Bronchial epithelial cell (primary cell): Measurements from ENCODE around the gene KRTAP3-3. TPM values are rescaled to one million over a fixed set of nuclear protein-coding genes. Genes with fewer than 3 reads are reported as not detected.

Source experiments
- DNase-seq: peaks from one replicate; pipeline ENCODE4 v3.0.0-alpha.2; 2010; ENCODE audit warnings: low read depth
- FAIRE-seq: peaks from 2 replicates; lab custom pipeline; 2011; peaks lifted over from hg19 to GRCh38; lab: Jason Lieb, UNC
- H3K27me3 ChIP-seq: 2 replicates; pipeline ENCODE4 v1.5.1; 2011; ENCODE audit warnings: low read length; ENCODE audit not compliant: control insufficient read depth, insufficient read depth
- H3K36me3 ChIP-seq: 2 replicates; pipeline ENCODE4 v1.5.1; 2011; ENCODE audit warnings: low read length; ENCODE audit not compliant: control insufficient read depth, insufficient read depth
- H3K4me3 ChIP-seq: 2 replicates; pipeline ENCODE4 v1.5.1; 2011; ENCODE audit warnings: mild to moderate bottlenecking, low read depth, low read length, control low read depth
- CTCF ChIP-seq: IDR thresholded peaks from 2 replicates; pipeline ENCODE4 v1.5.1; 2011; ENCODE audit warnings: mild to moderate bottlenecking, moderate library complexity, low read length, control low read depth, inconsistent platforms; ENCODE audit not compliant: insufficient read depth, severe bottlenecking
- total RNA-seq: library from RNA; depleted of rRNA; stranded (reverse); fragments of >200 nt; gene quantifications from 2 replicates; pipeline ENCODE4 v1.2.1, GENCODE V29; 2014

KRTAP3-3 gene
- total RNA-seq, 1 donor from 2014 or later, result not detected

- no peaks in the 10 kb centered on the region for H3K36me3 ChIP-seq
- H3K27me3 ChIP-seq, result no peaks in the 10 kb centered on the region
- no peak for TF ChIP-seq CTCF
- DNase-seq (no peak), FAIRE-seq (no peak)
- H3K4me3 ChIP-seq, result no peak overlapping the region
Observed at GRCh38 chr17:40944531-40944930, 49.4 kb downstream of the KRTAP3-3 start.

Other genes starting within 250 kb of the KRTAP3-3 start
- gene KRT25, start 238.8 kb downstream of the KRTAP3-3 start, total RNA-seq, result not detected in 2 replicates
- not detected in 2 replicates for gene KRT26, start 222.0 kb downstream of the KRTAP3-3 start, total RNA-seq
- gene KRT27, start 211.6 kb downstream of the KRTAP3-3 start, total RNA-seq, result not detected in 2 replicates
- gene KRT28, start 194.2 kb downstream of the KRTAP3-3 start, total RNA-seq, result not detected in 2 replicates
- 5.8 and 6.3 TPM in 2 replicates for gene KRT10, start 171.6 kb downstream of the KRTAP3-3 start, total RNA-seq
- not detected in 2 replicates for gene KRT12, start 126.9 kb downstream of the KRTAP3-3 start, total RNA-seq
- gene KRT20, start 108.9 kb downstream of the KRTAP3-3 start, total RNA-seq, result not detected in 2 replicates
- gene KRT23, start 56.5 kb downstream of the KRTAP3-3 start, total RNA-seq, result 12.9 and 29.4 TPM in 2 replicates
- not detected in 2 replicates for gene KRT39, start 27.2 kb downstream of the KRTAP3-3 start, total RNA-seq
- gene KRT40, start 9.8 kb downstream of the KRTAP3-3 start, total RNA-seq, result 0.13 TPM in 1 of 2 replicates, not detected in the other
- gene KRTAP3-2, start 5.7 kb upstream of the KRTAP3-3 start, total RNA-seq, result not detected in 2 replicates
- gene KRTAP3-1, start 15.0 kb upstream of the KRTAP3-3 start, total RNA-seq, result not detected in 2 replicates
- gene KRTAP1-5, start 33.0 kb upstream of the KRTAP3-3 start, total RNA-seq, result not detected in 2 replicates
- not detected in 2 replicates for gene KRTAP1-4, start 36.0 kb upstream of the KRTAP3-3 start, total RNA-seq
- gene KRTAP1-3, start 40.7 kb upstream of the KRTAP3-3 start, total RNA-seq, result not detected in 2 replicates
- gene KRTAP1-1, start 47.3 kb upstream of the KRTAP3-3 start, total RNA-seq, result not detected in 2 replicates
- not detected in 2 replicates for gene KRTAP2-1, start 53.2 kb upstream of the KRTAP3-3 start, total RNA-seq
- gene KRTAP2-2, start 61.1 kb upstream of the KRTAP3-3 start, total RNA-seq, result not detected in 2 replicates
- gene KRTAP2-3, start 66.0 kb upstream of the KRTAP3-3 start, total RNA-seq, result not detected in 2 replicates
- gene KRTAP2-4, start 71.7 kb upstream of the KRTAP3-3 start, total RNA-seq, result not detected in 2 replicates
- not detected in 2 replicates for gene KRTAP4-7, start 90.0 kb upstream of the KRTAP3-3 start, total RNA-seq
- gene KRTAP4-8, start 104.0 kb upstream of the KRTAP3-3 start, total RNA-seq, result not detected in 2 replicates
- gene KRTAP4-16, start 108.0 kb upstream of the KRTAP3-3 start, total RNA-seq, result not detected in 2 replicates
- gene KRTAP4-9, start 111.2 kb upstream of the KRTAP3-3 start, total RNA-seq, result not detected in 2 replicates
- gene KRTAP4-11, start 124.2 kb upstream of the KRTAP3-3 start, total RNA-seq, result not detected in 2 replicates
- not detected in 2 replicates for gene KRTAP4-12, start 130.0 kb upstream of the KRTAP3-3 start, total RNA-seq
- gene KRTAP4-6, start 146.4 kb upstream of the KRTAP3-3 start, total RNA-seq, result not detected in 2 replicates
- gene KRTAP4-5, start 155.7 kb upstream of the KRTAP3-3 start, total RNA-seq, result not detected in 2 replicates
- not detected in 2 replicates for gene KRTAP4-4, start 166.6 kb upstream of the KRTAP3-3 start, total RNA-seq
- not detected in 2 replicates for gene KRTAP4-3, start 174.1 kb upstream of the KRTAP3-3 start, total RNA-seq
- gene KRTAP4-2, start 184.1 kb upstream of the KRTAP3-3 start, total RNA-seq, result not detected in 2 replicates
- gene KRTAP4-1, start 190.7 kb upstream of the KRTAP3-3 start, total RNA-seq, result not detected in 2 replicates
- not detected in 2 replicates for gene KRTAP9-1, start 195.7 kb upstream of the KRTAP3-3 start, total RNA-seq
- not detected in 2 replicates for gene KRTAP9-2, start 232.5 kb upstream of the KRTAP3-3 start, total RNA-seq
- not detected in 2 replicates for gene KRTAP9-3, start 238.3 kb upstream of the KRTAP3-3 start, total RNA-seq
- gene KRTAP9-8, start 243.8 kb upstream of the KRTAP3-3 start, total RNA-seq, result not detected in 2 replicates